GM12878 (cell line): ENCODE data around the gene MYMX.

Source experiments
- CHD2 ChIP-seq: IDR thresholded peaks from 2 replicates; pipeline ENCODE4 v1.6.1; 2011; ENCODE audit warnings: low read depth, low read length, improper control_type of control experiment, borderline replicate concordance
- HDAC2 ChIP-seq: fragments of 200-600 bp; sonication (generic); IDR thresholded peaks from 2 replicates; pipeline ENCODE4 v1.6.1; 2017
- HDGF ChIP-seq: fragments of 450-650 bp; IDR thresholded peaks from 2 replicates; pipeline ENCODE4 v1.6.1; 2016; ENCODE audit warnings: antibody characterized with exemption
- JUND ChIP-seq: IDR thresholded peaks from 2 replicates; pipeline ENCODE4 v1.6.1; 2012; ENCODE audit warnings: low read depth, mild to moderate bottlenecking, low read length, improper control_type of control experiment, moderate library complexity
- SRF ChIP-seq, 2 experiments: IDR thresholded peaks; 2 replicates each; pipeline ENCODE4 v1.6.1; 2011; ENCODE audit warnings: low read depth in 2 of 2, low read length in 2 of 2, mild to moderate bottlenecking in 1 of 2, moderate library complexity in 1 of 2
- STAT1 ChIP-seq: fragments of 450-650 bp; conservative IDR thresholded peaks from 2 replicates; pipeline ENCODE4 v1.6.1; 2014; ENCODE audit warnings: antibody characterized with exemption, mild to moderate bottlenecking
- TF ChIP-seq, protein P1 (sequence below): IDR thresholded peaks from 2 replicates; pipeline ENCODE4 v1.6.1; 2011; ENCODE audit warnings: low read depth, mild to moderate bottlenecking, low read length, moderate library complexity, borderline replicate concordance; ENCODE audit errors: extremely low read depth
- TF ChIP-seq, protein P2 (sequence below), 3 experiments: IDR thresholded peaks in 2 of 3; conservative IDR thresholded peaks in 1 of 3; 2 replicates each; pipeline ENCODE4 v1.5.1; 2011; ENCODE audit warnings: low read depth in 3 of 3, low read length in 3 of 3, mild to moderate bottlenecking in 3 of 3, control low read depth in 2 of 3, moderate library complexity in 2 of 3, inconsistent platforms in 1 of 3, mixed read lengths in 1 of 3; ENCODE audit not compliant: control insufficient read depth in 2 of 3, insufficient read depth in 1 of 3; ENCODE audit errors: extremely low read depth in 1 of 3

DNA sequence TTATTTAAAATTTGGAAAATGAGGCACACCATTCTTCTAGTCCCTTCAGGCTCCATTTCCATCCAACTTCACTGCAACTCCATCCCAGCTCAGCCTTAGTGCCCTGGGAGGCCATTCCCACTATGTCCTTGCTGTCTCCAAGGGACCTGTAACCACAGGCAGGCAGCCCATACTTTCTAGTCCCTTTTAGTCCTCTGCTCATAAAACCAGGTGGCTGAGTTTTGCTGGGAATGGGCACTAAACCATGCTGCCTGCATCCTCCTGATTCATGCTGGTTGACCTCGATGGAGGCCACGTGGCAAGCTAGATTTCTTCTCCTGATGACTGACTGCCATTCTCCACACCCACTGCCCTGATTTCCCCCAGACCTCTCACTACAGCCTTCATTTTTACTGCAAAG is 27.5 kb upstream of the MYMX start:
- TF ChIP-seq CHD2 (no peak), STAT1 (no peak), SRF (IDR thresholded peaks at IDR 0.05; ENCODE audit: low read depth in 2 of 2, low read length in 2 of 2) (no peak), HDAC2 (no peak), JUND (no peak), HDGF (no peak)
- TF ChIP-seq, protein P1, sequence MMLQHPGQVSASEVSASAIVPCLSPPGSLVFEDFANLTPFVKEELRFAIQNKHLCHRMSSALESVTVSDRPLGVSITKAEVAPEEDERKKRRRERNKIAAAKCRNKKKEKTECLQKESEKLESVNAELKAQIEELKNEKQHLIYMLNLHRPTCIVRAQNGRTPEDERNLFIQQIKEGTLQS, result no peak
- TF ChIP-seq, protein P2, sequence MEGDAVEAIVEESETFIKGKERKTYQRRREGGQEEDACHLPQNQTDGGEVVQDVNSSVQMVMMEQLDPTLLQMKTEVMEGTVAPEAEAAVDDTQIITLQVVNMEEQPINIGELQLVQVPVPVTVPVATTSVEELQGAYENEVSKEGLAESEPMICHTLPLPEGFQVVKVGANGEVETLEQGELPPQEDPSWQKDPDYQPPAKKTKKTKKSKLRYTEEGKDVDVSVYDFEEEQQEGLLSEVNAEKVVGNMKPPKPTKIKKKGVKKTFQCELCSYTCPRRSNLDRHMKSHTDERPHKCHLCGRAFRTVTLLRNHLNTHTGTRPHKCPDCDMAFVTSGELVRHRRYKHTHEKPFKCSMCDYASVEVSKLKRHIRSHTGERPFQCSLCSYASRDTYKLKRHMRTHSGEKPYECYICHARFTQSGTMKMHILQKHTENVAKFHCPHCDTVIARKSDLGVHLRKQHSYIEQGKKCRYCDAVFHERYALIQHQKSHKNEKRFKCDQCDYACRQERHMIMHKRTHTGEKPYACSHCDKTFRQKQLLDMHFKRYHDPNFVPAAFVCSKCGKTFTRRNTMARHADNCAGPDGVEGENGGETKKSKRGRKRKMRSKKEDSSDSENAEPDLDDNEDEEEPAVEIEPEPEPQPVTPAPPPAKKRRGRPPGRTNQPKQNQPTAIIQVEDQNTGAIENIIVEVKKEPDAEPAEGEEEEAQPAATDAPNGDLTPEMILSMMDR (IDR thresholded peaks at IDR 0.05 in 2 of 3, conservative IDR thresholded peaks at IDR 0.05 in 1 of 3; ENCODE audit: control insufficient read depth in 2 of 3, extremely low read depth in 1 of 3, insufficient read depth in 1 of 3, low read depth in 3 of 3, low read length in 3 of 3), result no peak
